PC-3 (cell line): ENCODE data around the gene HBE1. TPM values are rescaled to one million over a fixed set of nuclear protein-coding genes. Genes with fewer than 3 reads are reported as not detected.

Experiments used
- ATAC-seq: fragments of 200-7000 bp; cut with Tn5 transposase; 2 replicates; pipeline ENCODE4 v1.9.1; 2020; ENCODE audit warnings: mild to moderate bottlenecking, moderate library complexity
- BruUV-seq: library from RNA; stranded (reverse); fragments of 400-500 nt; replicated peaks from 2 replicates; lab custom pipeline; 2021; lab: Mats Ljungman, UMichigan
- CTCF ChIA-PET: fragments of 300-600 bp; sonication (Branson Sonifier 250); formaldehyde crosslinking; loops from one replicate; lab custom pipeline; 2022; ENCODE audit warnings: antibody characterized with exemption; lab: Charles Lee
- POLR2A ChIA-PET: fragments of 300-600 bp; sonication (Branson Sonifier 250); formaldehyde crosslinking; loops from one replicate; lab custom pipeline; 2022; ENCODE audit warnings: antibody characterized with exemption; ENCODE audit not compliant: unreplicated experiment; lab: Charles Lee
- DNase-seq: peaks from one replicate; pipeline ENCODE4 v3.0.0-alpha.2; 2015
- H2AFZ ChIP-seq: fragments of 300-600 bp; sonication (generic); 2 replicates; pipeline ENCODE4 v1.6.0; 2016; ENCODE audit warnings: antibody characterized with exemption, low read length
- H3F3A ChIP-seq: fragments of 300-600 bp; sonication (generic); one replicate; pipeline ENCODE4 v1.6.0; 2017; ENCODE audit warnings: antibody characterized with exemption, low read length, control low read depth, mild to moderate bottlenecking; ENCODE audit not compliant: unreplicated experiment
- H3K27ac ChIP-seq: fragments of 300-600 bp; sonication (generic); 2 replicates; pipeline ENCODE4 v1.5.1; 2016; ENCODE audit warnings: mild to moderate bottlenecking, low read length
- H3K27me3 ChIP-seq: fragments of 300-600 bp; sonication (generic); 2 replicates; pipeline ENCODE4 v1.6.1; 2016; ENCODE audit warnings: low read length, mixed read lengths
- H3K36me3 ChIP-seq: fragments of 300-600 bp; sonication (generic); 2 replicates; pipeline ENCODE4 v1.6.1; 2016; ENCODE audit warnings: low read depth, mixed run types, low read length, mixed read lengths
- H3K4me1 ChIP-seq: fragments of 300-600 bp; sonication (generic); 2 replicates; pipeline ENCODE4 v1.5.1; 2016; ENCODE audit warnings: low read length; ENCODE audit not compliant: insufficient read depth
- H3K4me2 ChIP-seq: fragments of 300-600 bp; sonication (generic); 2 replicates; pipeline ENCODE4 v1.6.0; 2016; ENCODE audit warnings: low read length
- H3K4me3 ChIP-seq: fragments of 300-600 bp; sonication (generic); 2 replicates; pipeline ENCODE4 v1.5.1; 2016; ENCODE audit warnings: mild to moderate bottlenecking, low read length, mixed read lengths
- H3K79me2 ChIP-seq: fragments of 300-600 bp; sonication (generic); 2 replicates; pipeline ENCODE4 v1.6.1; 2017; ENCODE audit warnings: low read length, mixed read lengths
- H3K9ac ChIP-seq: fragments of 300-600 bp; sonication (generic); 2 replicates; pipeline ENCODE4 v1.6.0; 2016; ENCODE audit warnings: mild to moderate bottlenecking, low read length
- H3K9me2 ChIP-seq: fragments of 300-600 bp; sonication (generic); replicated peaks from 2 replicates; pipeline ENCODE4 v1.6.1; 2016; ENCODE audit warnings: mixed run types, low read length, mixed read lengths
- H3K9me3 ChIP-seq: fragments of 300-600 bp; sonication (generic); 2 replicates; pipeline ENCODE4 v1.6.1; 2016; ENCODE audit warnings: low read length, mixed read lengths
- H4K20me1 ChIP-seq: fragments of 300-600 bp; sonication (generic); 2 replicates; pipeline ENCODE4 v1.6.1; 2016; ENCODE audit warnings: low read length, mixed read lengths
- CTCF ChIP-seq: fragments of 300-600 bp; sonication (generic); conservative IDR thresholded peaks from 2 replicates; pipeline ENCODE4 v1.5.1; 2017; ENCODE audit warnings: antibody characterized with exemption, low read depth, mild to moderate bottlenecking, low read length
- EZH2 ChIP-seq: fragments of 300-600 bp; sonication (generic); IDR thresholded peaks from one replicate; pipeline ENCODE4 v1.6.1; 2017; ENCODE audit warnings: antibody characterized with exemption, mild to moderate bottlenecking, low read length; ENCODE audit not compliant: unreplicated experiment
- EZH2phosphoT487 ChIP-seq: fragments of 300-600 bp; sonication (generic); IDR thresholded peaks from 2 replicates; pipeline ENCODE4 v1.6.1; 2018; ENCODE audit warnings: mild to moderate bottlenecking, antibody characterized with exemption, low read length, borderline replicate concordance
- intact Hi-C: fragments of 100-400 bp; cut with micrococcal nuclease; formaldehyde crosslinking; loops from 2 replicates; pipeline ENCODE4 v1.9.0; 2023
- total RNA-seq: library from RNA; depleted of rRNA; stranded (reverse); fragments of >200 nt; gene quantifications from 2 replicates; pipeline ENCODE4 v1.2.3, GENCODE V29; 2014

Gene HBE1
- total RNA-seq, 1 experiment from 2014 or later, result 0.62 TPM

GRCh38 chr11:5272395-5273017, 2.8 kb upstream of the HBE1 start:
- Histone ChIP-seq H3K9me3 (no peaks in the 10 kb centered on the region), H3K27ac (no peak overlapping the region), H4K20me1 (no peaks in the 10 kb centered on the region), H3K27me3 (no peaks in the 10 kb centered on the region), H3K36me3 (no peaks in the 10 kb centered on the region), H3K4me1 (no peaks in the 10 kb centered on the region), H3K79me2 (no peaks in the 10 kb centered on the region), H2AFZ (no peak overlapping the region), H3F3A (no peaks in the 10 kb centered on the region), H3K9ac (no peak overlapping the region), H3K4me2 (no peak overlapping the region), H3K9me2 (no peaks in the 10 kb centered on the region), H3K4me3 (no peak overlapping the region)
- DNase-seq (no peak), ATAC-seq (no peak)
- POLR2A ChIA-PET, result no interaction called here
- intact Hi-C loops, result no loop called here
- BruUV-seq, result no TSS peak
- no peak for TF ChIP-seq EZH2
- no peak for TF ChIP-seq CTCF
- TF ChIP-seq EZH2phosphoT487, result no peak
- CTCF ChIA-PET, result interaction anchor here (0.6 kb wide), 1 partner anchor 1788 kb away, joined by 4 read pairs; no protein-coding TSS in a partner anchor

- ATAC-seq (no peak), DNase-seq (no peak)
- Histone ChIP-seq H3F3A (no peaks in the 10 kb centered on the region), H3K4me2 (no peak overlapping the region), H4K20me1 (no peaks in the 10 kb centered on the region), H2AFZ (no peak overlapping the region), H3K36me3 (no peaks in the 10 kb centered on the region), H3K9me2 (no peaks in the 10 kb centered on the region), H3K9me3 (no peaks in the 10 kb centered on the region), H3K27ac (no peak overlapping the region), H3K9ac (no peak overlapping the region), H3K4me3 (no peak overlapping the region), H3K27me3 (no peaks in the 10 kb centered on the region), H3K79me2 (no peaks in the 10 kb centered on the region), H3K4me1 (no peaks in the 10 kb centered on the region)
- intact Hi-C loops, result no loop called here
- ChIA-PET CTCF (no interaction called here), POLR2A (no interaction called here)
- BruUV-seq, result no TSS peak
- TF ChIP-seq EZH2phosphoT487 (no peak), EZH2 (no peak), CTCF (no peak)
Observed at GRCh38 chr11:5267033-5267563, 2.6 kb downstream of the HBE1 start.

GRCh38 chr11:5266609-5267008, 3.1 kb downstream of the HBE1 start:
- CTCF ChIA-PET, result no interaction called here
- Histone ChIP-seq H3K4me2 (no peak overlapping the region), H3K4me1 (no peaks in the 10 kb centered on the region), H3K9me3 (no peaks in the 10 kb centered on the region), H3K4me3 (no peak overlapping the region), H3K9ac (no peak overlapping the region), H3F3A (no peaks in the 10 kb centered on the region), H2AFZ (no peak overlapping the region), H3K36me3 (no peaks in the 10 kb centered on the region), H3K9me2 (no peaks in the 10 kb centered on the region), H4K20me1 (no peaks in the 10 kb centered on the region), H3K27ac (no peak overlapping the region), H3K79me2 (no peaks in the 10 kb centered on the region), H3K27me3 (no peaks in the 10 kb centered on the region)
- ATAC-seq, result no peak
- no peak for DNase-seq
- no TSS peak for BruUV-seq
- TF ChIP-seq EZH2phosphoT487 (no peak), EZH2 (no peak), CTCF (no peak)
- intact Hi-C loops, result no loop called here
- POLR2A ChIA-PET, result no interaction called here
